Stimulated activated CD8-positive, alpha-beta memory T cell treated with anti-CD3 and anti-CD28 coated beads, Interleukin-7, amount 100 ng/mL, for 1 hour (primary cell): ENCODE measurements around the gene MYO1D.
"Not testable (repeated sequence)": the region's sequence is repeated elsewhere in the genome, so short reads cannot be mapped to it uniquely, and the experiment has no call there.

Experiments
- DNase-seq, 2 donors: peaks; one replicate each; pipeline ENCODE4 v3.0.0-alpha.2; 2020; ENCODE audit warnings: low read depth in 2 of 2

MYO1D gene

DNA sequence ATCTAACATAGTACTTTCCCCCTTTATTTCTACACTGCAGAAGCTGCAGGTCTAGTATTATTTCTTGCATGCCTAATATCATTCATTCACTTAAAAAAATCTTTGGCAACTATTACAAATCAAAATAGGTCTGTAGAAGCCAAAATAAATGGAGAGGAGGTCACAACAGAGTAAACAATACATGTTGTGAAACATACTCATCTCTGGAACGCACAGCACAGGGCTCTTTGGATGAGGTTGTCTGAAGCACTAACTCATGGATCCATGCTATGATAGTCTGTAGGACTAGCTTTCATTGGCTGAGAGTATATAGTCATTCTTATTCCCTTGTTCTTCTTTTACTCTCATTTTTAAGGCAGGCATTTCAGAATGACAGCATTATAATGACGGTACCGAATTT, 21.3 kb downstream of the MYO1D start:
- no peak for DNase-seq

DNA sequence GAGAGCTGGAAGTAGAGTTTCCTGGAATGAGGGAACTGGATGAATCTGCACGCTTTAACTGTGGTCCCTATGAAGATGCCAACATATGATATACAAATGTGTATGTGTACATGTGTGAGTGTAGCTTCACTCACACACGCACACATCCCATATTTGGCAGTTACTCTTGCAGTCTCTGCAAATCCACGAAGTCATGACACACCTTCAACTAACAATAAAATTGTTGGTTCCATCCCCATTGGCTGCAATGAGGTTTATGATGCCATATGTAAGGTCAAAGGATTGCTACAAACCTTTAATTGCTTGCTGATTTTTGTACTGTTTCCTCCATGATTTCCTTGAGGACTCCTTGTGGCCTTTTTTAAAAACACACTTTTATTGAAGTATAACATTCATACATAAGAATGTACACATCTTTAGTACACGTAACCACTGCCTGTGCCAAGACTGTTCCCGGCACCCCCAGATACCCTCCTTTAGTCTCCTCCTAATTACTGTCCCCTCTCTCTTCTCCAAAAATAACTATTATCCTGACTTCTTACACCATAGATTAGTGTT, 22.0 kb downstream of the MYO1D start:
- no peak for DNase-seq

DNA sequence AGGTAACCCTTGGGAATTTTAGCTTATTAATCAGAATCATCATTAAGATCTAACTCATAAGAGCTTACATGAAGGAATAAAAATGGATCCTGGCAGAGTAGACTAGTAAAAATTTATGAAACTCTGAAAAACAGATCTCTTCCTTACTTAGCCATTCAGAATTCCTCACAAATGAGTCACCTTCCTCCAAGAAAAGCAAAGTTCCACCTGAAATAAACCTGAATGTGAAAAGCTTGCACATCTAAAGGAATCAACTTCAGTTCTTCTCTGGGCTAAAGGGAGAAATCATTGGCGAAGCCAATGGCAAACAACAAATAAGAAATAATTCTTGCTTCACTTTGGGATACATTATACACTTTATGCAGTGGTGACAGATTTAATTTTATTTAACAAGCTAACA, 22.7 kb downstream of the MYO1D start:
- no peak for DNase-seq

DNA sequence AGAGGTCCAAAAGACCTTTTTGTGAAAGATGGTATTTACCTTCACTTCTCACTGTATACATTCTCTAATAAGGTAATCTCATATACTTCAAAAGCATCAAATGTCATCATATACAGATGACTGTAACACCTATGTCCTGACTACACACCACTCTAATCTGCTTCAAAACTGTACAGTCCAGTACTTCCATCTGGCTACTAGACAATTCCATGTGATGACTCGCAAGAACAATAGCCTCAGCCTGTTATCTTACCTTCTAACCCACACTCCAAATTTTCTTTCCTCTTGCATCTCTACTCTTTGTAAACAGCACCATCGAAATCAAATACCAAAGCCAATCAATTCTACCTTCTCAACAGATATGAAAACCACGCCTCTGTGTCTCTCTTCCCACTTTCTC, 24.1 kb downstream of the MYO1D start:
- no peak for DNase-seq

- no peak for DNase-seq
These were observed 27.0 kb downstream of the MYO1D start for GRCh38 chr17:32849879-32850278.

- DNase-seq: no peak
These were observed 28.9 kb downstream of the MYO1D start for GRCh38 chr17:32847977-32848376.

DNA sequence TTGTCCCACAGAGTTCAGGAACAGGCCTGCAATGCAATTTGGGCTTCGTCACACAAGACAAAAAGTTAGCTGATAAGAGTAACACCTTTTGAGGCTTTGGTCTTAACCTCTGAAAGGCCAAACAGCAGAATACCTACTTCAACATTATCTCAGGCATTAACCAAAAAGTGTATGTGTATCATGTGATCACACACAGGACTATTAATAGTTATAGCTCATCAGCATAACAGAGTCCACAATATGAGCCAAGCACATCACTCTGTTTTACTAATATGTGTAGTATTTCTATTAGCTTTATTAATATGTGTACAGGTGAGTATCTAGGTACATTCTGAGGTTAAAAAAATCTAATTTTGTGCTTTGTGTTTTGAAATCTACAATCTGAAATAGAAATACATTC, 30.8 kb downstream of the MYO1D start:
- DNase-seq: no peak

- DNase-seq: no peak
These were observed 36.7 kb downstream of the MYO1D start for GRCh38 chr17:32840241-32840640.

DNA sequence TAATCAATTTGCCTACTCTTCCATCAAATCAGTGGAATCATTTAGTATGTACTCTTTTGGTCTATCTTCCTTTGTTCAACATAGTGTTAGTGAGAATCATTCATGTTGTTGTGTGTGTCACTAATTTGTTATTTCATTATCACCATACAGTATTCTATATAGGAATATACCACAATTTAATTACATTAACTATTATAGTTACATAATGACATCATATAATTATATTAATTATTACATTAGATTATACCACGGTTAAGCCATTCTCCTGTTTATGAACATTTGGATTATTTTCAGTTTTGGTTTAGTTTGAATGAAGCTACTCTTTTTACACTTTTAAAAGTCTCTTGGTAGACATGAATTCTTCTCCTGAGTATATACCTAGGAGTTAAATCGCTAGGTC, 40.4 kb downstream of the MYO1D start:
- no peak for DNase-seq

- no peak for DNase-seq
These were observed 41.6 kb downstream of the MYO1D start for GRCh38 chr17:32835291-32835761.

- no peak for DNase-seq
These were observed 42.8 kb downstream of the MYO1D start for GRCh38 chr17:32834104-32834503.

DNA sequence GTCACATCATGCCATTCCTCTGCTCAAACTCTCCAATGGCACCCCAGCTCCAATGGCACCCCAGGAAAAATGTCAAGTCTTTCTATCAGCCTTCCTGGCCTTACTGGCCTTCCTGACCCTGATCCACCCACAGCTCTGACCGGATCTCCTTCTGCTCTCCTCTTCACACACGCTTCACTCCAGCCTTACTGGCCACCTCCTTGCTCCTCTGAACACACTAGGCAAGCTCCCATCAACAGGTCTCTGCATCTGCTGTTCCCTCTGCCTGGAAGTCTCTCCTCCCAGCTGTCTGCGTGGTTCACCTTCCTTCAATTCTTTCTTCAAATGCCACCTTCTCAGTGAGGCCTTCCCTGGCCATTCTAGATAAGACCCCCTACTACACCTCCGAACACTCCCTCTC, 43.4 kb downstream of the MYO1D start:
- no peak for DNase-seq

DNA sequence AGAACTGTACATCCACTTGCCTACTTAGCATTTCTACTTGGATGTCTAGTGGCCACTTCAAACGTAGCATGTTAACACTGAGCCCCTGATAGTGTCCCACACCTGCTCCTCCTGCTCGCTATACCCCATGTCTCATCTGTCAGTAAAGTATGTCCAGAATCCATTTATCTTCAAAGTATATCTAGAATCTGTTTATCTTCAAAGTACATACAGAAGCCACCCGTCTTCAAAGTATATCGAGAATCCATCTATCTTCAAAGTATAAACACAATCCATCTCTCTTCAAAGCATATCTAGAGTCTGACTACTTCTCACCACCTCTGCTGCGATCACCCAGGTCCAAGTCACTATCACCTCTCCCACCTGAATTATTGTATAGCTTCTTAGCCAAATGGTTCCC, 43.8 kb downstream of the MYO1D start:
- no peak for DNase-seq

GRCh38 chr17:32831627-32832243, 45.2 kb downstream of the MYO1D start:
- no peak for DNase-seq

DNA sequence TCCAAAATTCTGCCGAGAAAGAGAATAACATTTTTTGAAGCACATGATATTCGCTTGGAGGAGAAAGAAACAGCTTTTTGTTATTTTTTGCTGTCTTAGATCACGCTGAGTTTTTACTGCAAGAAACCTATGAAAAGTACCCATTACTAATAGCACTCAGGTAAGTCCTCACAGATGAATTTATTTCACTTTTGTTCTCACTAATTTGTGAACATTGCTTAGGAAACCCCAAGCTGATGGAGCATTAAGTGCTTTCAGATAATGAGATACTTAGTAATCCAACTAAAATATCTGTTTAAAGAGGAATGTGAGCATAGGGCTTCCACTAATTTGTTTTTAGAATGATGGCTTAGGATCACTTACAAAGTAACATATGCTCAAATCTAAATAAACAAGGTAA, 45.7 kb downstream of the MYO1D start:
- no peak for DNase-seq

DNA sequence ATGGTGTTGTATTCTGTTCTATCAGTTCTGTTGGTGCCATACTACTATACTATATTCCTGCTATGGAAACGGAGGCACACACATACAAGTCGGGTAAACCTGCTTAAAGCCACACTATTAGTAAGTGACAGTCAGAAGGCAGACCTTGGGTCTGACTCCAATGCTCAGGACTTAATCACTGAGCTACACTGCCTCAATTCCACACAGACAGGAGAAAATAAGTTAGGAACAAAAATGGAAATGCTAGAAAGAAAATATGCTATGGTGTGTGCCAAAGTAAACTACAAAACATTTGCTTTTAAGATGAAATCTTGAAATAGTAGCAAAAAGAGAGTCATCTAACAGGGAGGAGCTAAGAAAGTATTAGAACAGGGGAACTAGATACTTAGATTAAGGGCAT, 48.1 kb downstream of the MYO1D start:
- no peak for DNase-seq

GRCh38 chr17:32827227-32827626, 49.7 kb downstream of the MYO1D start:
- no peak for DNase-seq

DNA sequence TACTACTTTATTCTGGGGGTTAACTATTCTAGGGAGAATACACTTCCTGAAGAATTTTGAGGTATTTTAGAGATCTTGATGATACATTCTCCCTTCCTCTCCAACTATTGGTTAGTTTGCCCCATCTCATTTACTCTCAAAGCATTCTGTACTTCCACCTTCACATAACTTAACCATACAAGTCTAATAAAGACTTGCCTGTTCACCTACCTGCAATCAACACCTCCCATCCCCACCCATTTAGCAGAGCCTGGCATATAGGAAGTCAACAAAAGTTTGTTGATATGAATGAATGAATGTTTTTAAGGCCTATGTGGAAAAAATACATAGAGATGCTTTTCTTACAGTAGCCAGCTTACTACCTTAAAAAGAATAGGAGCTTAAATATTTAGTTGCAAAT, 50.8 kb downstream of the MYO1D start:
- DNase-seq: no peak

- no peak for DNase-seq
These were observed 52.6 kb downstream of the MYO1D start for GRCh38 chr17:32824334-32824733.

DNA sequence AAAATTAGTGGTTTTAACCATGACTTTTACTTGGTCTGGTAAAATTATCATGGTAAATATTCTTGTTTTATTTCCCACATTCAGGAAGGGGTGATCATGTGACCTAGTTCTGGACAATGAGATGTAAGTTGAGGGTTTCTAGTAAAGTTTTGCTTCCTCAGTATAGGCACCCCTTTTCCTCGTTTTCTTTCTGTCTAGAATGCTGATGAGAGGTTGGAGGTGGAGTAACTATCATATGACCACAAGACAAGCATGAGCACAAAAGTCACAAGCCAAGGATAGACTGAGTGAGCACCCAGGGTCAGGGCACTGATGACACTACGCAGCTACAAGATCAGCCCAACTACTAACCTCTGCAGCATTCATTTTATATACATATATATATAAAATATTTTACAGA, 53.9 kb downstream of the MYO1D start:
- no peak for DNase-seq

DNA sequence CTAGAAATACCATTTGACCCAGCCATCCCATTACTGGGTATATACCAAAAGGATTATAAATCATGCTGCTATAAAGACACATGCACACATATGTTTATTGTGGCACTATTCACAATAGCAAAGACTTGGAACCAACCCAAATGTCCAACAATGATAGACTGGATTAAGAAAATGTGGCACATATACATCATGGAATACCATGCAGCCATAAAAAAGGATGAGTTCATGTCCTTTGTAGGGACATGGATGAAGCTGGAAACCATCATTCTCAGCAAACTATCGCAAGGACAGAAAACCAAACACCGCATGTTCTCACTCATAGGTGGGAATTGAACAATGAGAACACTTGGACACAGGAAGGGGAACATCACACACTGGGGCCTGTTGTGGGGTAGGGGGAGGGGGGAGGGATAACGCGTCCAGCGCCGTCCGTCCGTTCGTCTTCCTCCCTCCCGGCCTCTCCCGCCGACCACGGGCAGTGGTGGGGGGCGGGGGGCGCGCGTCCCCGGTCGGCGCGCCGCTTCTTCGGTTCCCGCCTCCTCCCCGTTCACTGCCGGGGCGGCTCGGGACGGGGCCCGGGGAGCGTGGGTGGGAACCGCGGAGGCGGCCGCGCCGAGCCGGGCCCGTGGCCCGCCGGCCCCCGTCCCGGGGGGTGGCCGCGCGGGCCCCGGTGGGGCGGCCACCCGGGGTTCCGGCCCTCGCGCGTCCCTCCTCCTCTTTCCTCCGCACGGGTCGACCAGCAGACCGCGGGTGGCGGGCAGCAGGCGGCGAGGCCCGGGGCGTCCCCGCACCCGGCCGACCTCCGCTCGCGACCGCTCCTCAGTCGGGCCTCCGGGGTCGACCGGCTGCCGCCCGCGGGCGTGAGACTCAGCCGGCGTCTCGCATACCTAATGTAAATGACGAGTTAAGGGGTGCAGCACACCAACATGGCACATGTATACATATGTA, 54.7 kb downstream of the MYO1D start:
- DNase-seq: not testable (repeated sequence)

GRCh38 chr17:32820440-32820839, 56.5 kb downstream of the MYO1D start:
- no peak for DNase-seq

DNA sequence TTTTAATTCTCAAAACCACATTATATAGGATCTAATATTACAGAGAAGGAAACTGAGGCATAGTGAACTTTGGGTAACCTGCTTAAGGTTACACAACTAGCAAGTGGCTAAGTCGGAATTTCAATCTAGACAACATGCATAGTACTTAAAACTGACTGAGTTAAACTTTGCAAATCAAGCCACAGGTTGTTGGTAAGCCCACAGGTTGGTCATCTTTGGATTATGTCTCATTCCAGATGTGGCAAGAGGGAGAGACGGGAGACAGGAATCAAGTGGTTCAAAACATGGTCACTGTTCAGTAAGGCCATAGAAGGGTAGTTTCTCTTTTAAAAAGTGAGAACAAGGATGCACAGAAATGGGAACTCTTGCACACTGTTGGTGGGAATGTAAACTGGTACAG, 57.1 kb downstream of the MYO1D start:
- no peak for DNase-seq
